ENCODE results near the gene FGFR2. TPM values are rescaled to one million over a fixed set of nuclear protein-coding genes. Genes with fewer than 3 reads are reported as not detected.

The FGFR2 gene
- total and polyA plus RNA-seq, 9 of the 15 experiments (the other 6 are each of a cell fraction or from before 2014, with no cell fraction given), result 0.20 TPM; not detected in 8

- in situ Hi-C loops (cut with MboI) (no loop called here), intact Hi-C loops (cut with micrococcal nuclease) (no loop called here)
- FAIRE-seq, result no peak
- ChIA-PET CTCF (ENCODE audit: low intra/inter-chr PET ratio) (no interaction called here), POLR2A (no interaction called here)
- Histone ChIP-seq H3K36me3 (ENCODE audit: control insufficient read depth, insufficient read depth, low read length) (no peaks in the 10 kb centered on the region), H3K27ac (ENCODE audit: extremely low read depth, low read depth, low read length) (no peak overlapping the region), H3K27me3 (ENCODE audit: control insufficient read depth in 2 of 2, insufficient read depth in 2 of 2, low read length in 2 of 2) (peaks cover 4 to 23% of the 10 kb centered on the region in 2 experiments; a peak in 4 of 5 replicates), H3K9me1 (ENCODE audit: control insufficient read depth, insufficient read depth, low read length) (no peaks in the 10 kb centered on the region), H3K4me3 (no peak overlapping the region), H3K4me1 (replicated peaks in 1 of 2; ENCODE audit: control insufficient read depth in 2 of 2, insufficient read depth in 2 of 2, low read length in 2 of 2) (peaks cover 0 to 11% of the 10 kb centered on the region in 2 experiments; a peak in 2 of 5 replicates), H3K4me2 (ENCODE audit: insufficient read depth, low read length) (no peak overlapping the region), H3K79me2 (ENCODE audit: control insufficient read depth, insufficient read depth, low read length) (no peaks in the 10 kb centered on the region), H3K9me3 (replicated peaks; ENCODE audit: control insufficient read depth, insufficient read depth, low read depth, low read length) (no peaks in the 10 kb centered on the region), H3K9ac (ENCODE audit: insufficient read depth in 1 of 2, low read depth in 2 of 2, low read length in 2 of 2) (no peak overlapping the region), H4K20me1 (replicated peaks; ENCODE audit: control insufficient read depth, insufficient read depth, low read length) (no peaks in the 10 kb centered on the region), H2AFZ (ENCODE audit: low read depth, low read length) (no peak overlapping the region)
- whole genome bisulfite sequencing (ENCODE audit: insufficient coverage, low coverage, missing lambda C conversion rate), result 2% methylated on average over 6 of the region's 8 CpGs
- ATAC-seq, result no peak
- no TSS peak for BruUV-seq (replicated peaks)
- no peak for DNase-seq (ENCODE audit: extremely low read depth in 1 of 4, low spot score in 3 of 4)
- TF ChIP-seq RUNX1 (IDR thresholded peaks at IDR 0.05; ENCODE audit: low read depth) (no peak), CREB3L1 (IDR thresholded peaks at IDR 0.05; ENCODE audit: borderline replicate concordance, low read depth) (no peak), TRIM24 (IDR thresholded peaks at IDR 0.05) (no peak), HINFP (tag; conservative IDR thresholded peaks at IDR 0.05; ENCODE audit: low read depth) (no peak), CUX1 (CRISPR knock-in tag; IDR thresholded peaks at IDR 0.05) (no peak), MAX (CRISPR knock-in tag; IDR thresholded peaks at IDR 0.05) (no peak), ZFPM2 (CRISPR knock-in tag; IDR thresholded peaks at IDR 0.05) (no peak), ZBTB26 (CRISPR knock-in tag; IDR thresholded peaks at IDR 0.05) (no peak), ZNF398 (CRISPR knock-in tag; IDR thresholded peaks at IDR 0.05) (no peak), PHB2 (IDR thresholded peaks at IDR 0.05; ENCODE audit: low read depth) (no peak), IRF2 (CRISPR knock-in tag; IDR thresholded peaks at IDR 0.05) (no peak)
These were observed 4.2 kb downstream of the FGFR2 start for GRCh38 chr10:121594076-121594475.
